ENCODE data around the gene PSAP.

The PSAP gene

GRCh38 chr10:71806704-71807556, 44.1 kb downstream of the PSAP start:
- no peak for DNase-seq

- peak; percentile 65 for DNase-seq
Observed at GRCh38 chr10:71805776-71806703, 45.0 kb downstream of the PSAP start.

GRCh38 chr10:71804077-71804476, 47.0 kb downstream of the PSAP start:
- no peak for DNase-seq

- DNase-seq: no peak
Observed at GRCh38 chr10:71802715-71803488, 48.1 kb downstream of the PSAP start.

GRCh38 chr10:71802235-71802634, 48.8 kb downstream of the PSAP start:
- no peak for DNase-seq

GRCh38 chr10:71801361-71801760, 49.7 kb downstream of the PSAP start:
- DNase-seq: no peak

- DNase-seq: no peak
Observed at GRCh38 chr10:71799608-71800453, 51.2 kb downstream of the PSAP start.

GRCh38 chr10:71799112-71799511, 51.9 kb downstream of the PSAP start:
- no peak for DNase-seq

- no peak for DNase-seq
Observed at GRCh38 chr10:71798308-71798624, 52.8 kb downstream of the PSAP start.

- no peak for DNase-seq
Observed at GRCh38 chr10:71797533-71798307, 53.3 kb downstream of the PSAP start.

- no peak for DNase-seq
Observed at GRCh38 chr10:71796749-71797405, 54.2 kb downstream of the PSAP start.

- DNase-seq: no peak
Observed at GRCh38 chr10:71795248-71795647, 55.8 kb downstream of the PSAP start.

GRCh38 chr10:71790749-71791440, 60.2 kb downstream of the PSAP start:
- no peak for DNase-seq

- no peak for DNase-seq
Observed at GRCh38 chr10:71789871-71790270, 61.2 kb downstream of the PSAP start.

- DNase-seq: no peak
Observed at GRCh38 chr10:71788954-71789353, 62.1 kb downstream of the PSAP start.

GRCh38 chr10:71784679-71785272, 66.3 kb downstream of the PSAP start:
- no peak for DNase-seq

- no peak for DNase-seq
Observed at GRCh38 chr10:71783917-71784678, 67.0 kb downstream of the PSAP start.

- DNase-seq: no peak
Observed at GRCh38 chr10:71782917-71783490, 68.0 kb downstream of the PSAP start.

All from 8988T (cell line).